H1 (cell line): Measurements from ENCODE around the gene TNP1. TPM values are rescaled to one million over a fixed set of nuclear protein-coding genes. Genes with fewer than 3 reads are reported as not detected.

Experiments used
- CTCF ChIA-PET: fragments of 300-600 bp; sonication (Branson Sonifier 250); formaldehyde crosslinking; loops from one replicate; lab custom pipeline; 2021; ENCODE audit not compliant: partially characterized antibody; lab: Charles Lee
- POLR2A ChIA-PET: fragments of 300-600 bp; sonication (Branson Sonifier 250); formaldehyde crosslinking; loops from one replicate; lab custom pipeline; 2021; ENCODE audit warnings: inconsistent platforms; ENCODE audit not compliant: partially characterized antibody; lab: Charles Lee
- DNase-seq, 2 experiments: peaks; one replicate each; pipeline versions ENCODE4 v3.0.0 to v3.0.0-alpha.2; 2010 to 2022; ENCODE audit warnings: low spot score in 2 of 2, low read depth in 1 of 2, mixed read lengths in 1 of 2
- FAIRE-seq: peaks from 2 replicates; lab custom pipeline; 2011; peaks lifted over from hg19 to GRCh38; lab: Jason Lieb, UNC
- H2AFZ ChIP-seq: 2 replicates; pipeline ENCODE4 v1.8.1; 2012; ENCODE audit warnings: low read length, inconsistent platforms
- H2AK5ac ChIP-seq: 2 replicates; pipeline ENCODE4 v1.6.1; 2013; ENCODE audit warnings: low read depth, low read length
- H2BK120ac ChIP-seq: replicated peaks from 2 replicates; pipeline ENCODE3; 2013; ENCODE audit warnings: low read depth, low read length, inconsistent platforms
- H2BK12ac ChIP-seq: 2 replicates; pipeline ENCODE4 v1.6.1; 2013; ENCODE audit warnings: low read depth, low read length
- H2BK15ac ChIP-seq: 2 replicates; pipeline ENCODE4 v1.6.1; 2013; ENCODE audit warnings: low read length
- H2BK20ac ChIP-seq: 2 replicates; pipeline ENCODE4 v1.6.1; 2013; ENCODE audit warnings: low read length
- H2BK5ac ChIP-seq: 2 replicates; pipeline ENCODE4 v1.6.1; 2013; ENCODE audit warnings: low read depth, low read length
- H3K14ac ChIP-seq: 2 replicates; pipeline ENCODE4 v1.6.1; 2013; ENCODE audit warnings: inconsistent platforms; ENCODE audit not compliant: insufficient read length
- H3K18ac ChIP-seq: 2 replicates; pipeline ENCODE4 v1.6.1; 2013; ENCODE audit warnings: low read length; ENCODE audit errors: extremely low read depth
- H3K23ac ChIP-seq: 2 replicates; pipeline ENCODE4 v1.6.1; 2013; ENCODE audit warnings: inconsistent platforms; ENCODE audit not compliant: insufficient read length
- H3K23me2 ChIP-seq: 2 replicates; pipeline ENCODE4 v1.6.1; 2013; ENCODE audit warnings: low read depth, low read length
- H3K27ac ChIP-seq: 2 replicates; pipeline ENCODE4 v1.6.1; 2011; ENCODE audit warnings: low read depth, low read length, inconsistent platforms
- H3K27me3 ChIP-seq, 4 experiments: replicated peaks in 1 of 4; 1 replicate in 1 of 4; 2 replicates in 3 of 4; pipeline versions ENCODE4 v1.6.1 to v1.8.1; 2011 to 2013; ENCODE audit warnings: low read length in 3 of 4, mild to moderate bottlenecking in 3 of 4, inconsistent platforms in 2 of 4, mixed read lengths in 2 of 4, moderate library complexity in 1 of 4; ENCODE audit not compliant: control insufficient read depth in 3 of 4, insufficient read depth in 3 of 4; ENCODE audit errors: extremely low read depth in 1 of 4
- H3K36me3 ChIP-seq, 4 experiments: 2 replicates each; pipeline versions ENCODE4 v1.6.1 to v1.8.1; 2011 to 2013; ENCODE audit warnings: mild to moderate bottlenecking in 4 of 4, low read length in 3 of 4, moderate library complexity in 2 of 4, control low read depth in 1 of 4, inconsistent platforms in 1 of 4; ENCODE audit not compliant: insufficient read depth in 4 of 4, control insufficient read depth in 2 of 4
- H3K4ac ChIP-seq: replicated peaks from 2 replicates; pipeline ENCODE3; 2013; ENCODE audit warnings: low read length, low read depth, mixed read lengths, inconsistent platforms; ENCODE audit not compliant: insufficient read length
- H3K4me1 ChIP-seq, 4 experiments: replicated peaks in 1 of 4; 1 replicate in 1 of 4; 2 replicates in 3 of 4; pipeline versions ENCODE4 v1.6.1 to v1.8.1; 2011 to 2013; ENCODE audit warnings: low read length in 3 of 4, inconsistent platforms in 2 of 4, mixed read lengths in 1 of 4; ENCODE audit not compliant: insufficient read depth in 4 of 4, control insufficient read depth in 3 of 4
- H3K4me2 ChIP-seq, 2 experiments: 2 replicates each; pipeline versions ENCODE4 v1.6.1 to v1.8.1; 2011 to 2013; ENCODE audit warnings: low read depth in 2 of 2, low read length in 2 of 2, control low read depth in 1 of 2, inconsistent platforms in 1 of 2, mild to moderate bottlenecking in 1 of 2; ENCODE audit not compliant: insufficient read depth in 1 of 2
- H3K4me3 ChIP-seq, 4 experiments: fragments of 200-600, 300-600 bp in 1 of 4; sonication (generic), shearing (Covaris generic), sonication (Bioruptor Twin) in 1 of 4; 2 replicates each; pipeline versions ENCODE4 v1.5.1 to v1.8.1; 2011 to 2016; ENCODE audit warnings: low read length in 4 of 4, low read depth in 3 of 4, control low read depth in 2 of 4, inconsistent platforms in 2 of 4, mild to moderate bottlenecking in 2 of 4, mixed read lengths in 1 of 4, moderate library complexity in 1 of 4; ENCODE audit not compliant: insufficient read depth in 2 of 4; ENCODE audit errors: extremely low read depth in 1 of 4
- H3K56ac ChIP-seq: replicated peaks from 2 replicates; pipeline ENCODE3; 2013; ENCODE audit warnings: low read depth, mild to moderate bottlenecking, mixed read lengths, low read length, inconsistent platforms; ENCODE audit not compliant: insufficient read length
- H3K79me1 ChIP-seq: 2 replicates; pipeline ENCODE4 v1.6.1; 2013; ENCODE audit warnings: low read depth, low read length, control low read depth
- H3K79me2 ChIP-seq, 2 experiments: 2 replicates each; pipeline versions ENCODE4 v1.6.1 to v1.8.1; 2012 to 2013; ENCODE audit warnings: low read length in 2 of 2, mild to moderate bottlenecking in 2 of 2, inconsistent platforms in 1 of 2; ENCODE audit not compliant: insufficient read depth in 2 of 2, control insufficient read depth in 1 of 2
- H3K9ac ChIP-seq, 4 experiments: replicated peaks in 1 of 4; 1 replicate in 1 of 4; 2 replicates in 3 of 4; pipeline versions ENCODE4 v1.6.1 to v1.8.1; 2011 to 2013; ENCODE audit warnings: low read depth in 3 of 4, low read length in 3 of 4, control low read depth in 2 of 4, mild to moderate bottlenecking in 2 of 4, moderate library complexity in 2 of 4, inconsistent platforms in 1 of 4; ENCODE audit errors: extremely low read depth in 1 of 4
- H3K9me3 ChIP-seq, 2 experiments: 2 replicates each; pipeline versions ENCODE4 v1.6.1 to v1.8.1; 2012 to 2013; ENCODE audit warnings: mild to moderate bottlenecking in 2 of 2, moderate library complexity in 2 of 2, control low read depth in 1 of 2, inconsistent platforms in 1 of 2, low read depth in 1 of 2, low read length in 1 of 2, mixed read lengths in 1 of 2; ENCODE audit not compliant: insufficient read depth in 2 of 2
- H4K20me1 ChIP-seq, 2 experiments: replicated peaks in 1 of 2; 2 replicates each; pipeline versions ENCODE3 to v1.8.1; 2011 to 2013; ENCODE audit warnings: inconsistent platforms in 2 of 2, low read length in 2 of 2, mild to moderate bottlenecking in 1 of 2; ENCODE audit not compliant: insufficient read depth in 2 of 2, control insufficient read depth in 1 of 2
- H4K5ac ChIP-seq: 2 replicates; pipeline ENCODE4 v1.6.1; 2013; ENCODE audit warnings: low read length, low read depth, mixed read lengths, inconsistent platforms; ENCODE audit not compliant: insufficient read length
- H4K8ac ChIP-seq: 2 replicates; pipeline ENCODE4 v1.8.0; 2013; ENCODE audit warnings: mild to moderate bottlenecking, moderate library complexity, low read length, inconsistent platforms; ENCODE audit not compliant: insufficient read depth; ENCODE audit errors: extremely low read depth
- H4K91ac ChIP-seq: replicated peaks from 2 replicates; pipeline ENCODE3; 2013; ENCODE audit warnings: low read length, mixed read lengths, inconsistent platforms; ENCODE audit not compliant: insufficient read length
- ASH2L ChIP-seq: fragments of 200-600, 300-600 bp; sonication (generic); IDR thresholded peaks from one replicate; pipeline ENCODE4 v1.7.1; 2017; ENCODE audit warnings: low read length
- BCL11A ChIP-seq, 2 experiments: IDR thresholded peaks; one replicate each; pipeline ENCODE4 v1.6.1; 2011; ENCODE audit warnings: low read depth in 2 of 2, low read length in 2 of 2, mild to moderate bottlenecking in 2 of 2
- JUN ChIP-seq: IDR thresholded peaks from 2 replicates; pipeline ENCODE4 v1.6.1; 2011; ENCODE audit warnings: low read depth, mild to moderate bottlenecking, improper control_type of control experiment, low read length
- JUND ChIP-seq: IDR thresholded peaks from 2 replicates; pipeline ENCODE4 v1.6.1; 2011; ENCODE audit warnings: mild to moderate bottlenecking, improper control_type of control experiment, low read length
- NANOG ChIP-seq: IDR thresholded peaks from 2 replicates; pipeline ENCODE4 v1.6.1; 2011; ENCODE audit warnings: low read length, low read depth, mild to moderate bottlenecking, inconsistent platforms; ENCODE audit not compliant: insufficient read depth, poor library complexity, severe bottlenecking
- WGBS, 2 experiments: shearing (Covaris generic) in 1 of 2; methylation state at CpG; one replicate each; pipeline versions ENCODE4 v1.1.6 to v1.1.7; 2013 to 2015; ENCODE audit warnings: low lambda C conversion rate in 2 of 2, mixed read lengths in 2 of 2, inconsistent platforms in 1 of 2, low coverage in 1 of 2, missing lambda C conversion rate in 1 of 2; ENCODE audit not compliant: insufficient replicate concordance in 2 of 2, insufficient coverage in 1 of 2, insufficient read length in 1 of 2; ENCODE audit errors: extremely low coverage in 1 of 2, missing lambda C conversion rate in 1 of 2; 5-methylcytosine and 5-hydroxymethylcytosine counted together
- polyA plus RNA-seq, 7 experiments: library from polyadenylated mRNA; depleted of rRNA in 3 of 7; stranded (reverse) in 5 of 7; unstranded in 2 of 7; fragments of >200 nt in 5 of 7; fragments of 200-250 nt in 2 of 7; gene quantifications; 1 replicate in 5 of 7; 2 replicates in 1 of 7; 4 replicates in 1 of 7; pipeline versions ENCODE4 v1.2.1 to v1.2.3, GENCODE V29; 2011 to 2013; ENCODE audit warnings: missing spikeins in 2 of 7, mixed read lengths in 2 of 7
- total RNA-seq: library from RNA; stranded (reverse); fragmentation: NEBNext Ultra II Directional; extraction: Animal tissue kit (Norgen Biotek cat#: 25700); gene quantifications from 2 replicates; pipeline ENCODE4 v1.2.1, GENCODE V29; 2021

TNP1 gene
- total and polyA plus RNA-seq, 2 of the 8 experiments (the other 6 are each of a cell fraction or from before 2014, with no cell fraction given): not detected

DNA sequence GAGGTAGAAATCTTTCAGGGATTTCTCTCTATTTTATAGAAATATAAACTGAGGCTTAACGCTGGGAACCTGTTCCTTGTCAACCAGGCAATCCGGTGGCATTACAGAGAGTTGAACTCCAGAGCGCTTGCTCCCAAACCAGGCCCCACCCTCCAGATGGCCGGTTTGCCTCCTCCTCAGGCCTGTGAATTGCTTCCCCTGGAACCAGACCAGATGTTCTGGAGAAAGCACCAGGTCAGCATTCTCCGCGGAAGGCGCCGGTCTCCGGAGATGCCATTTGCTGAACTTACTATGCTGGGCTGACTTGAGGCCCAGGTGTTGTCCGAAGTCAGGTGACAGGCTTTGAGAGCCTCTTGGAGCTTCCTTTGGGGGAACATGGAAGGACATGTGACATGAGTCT, 17.2 kb downstream of the TNP1 start:
- H3K4ac ChIP-seq: no peak overlapping the region
- H3K23me2 ChIP-seq: no peaks in the 10 kb centered on the region
- H3K36me3 ChIP-seq: no peaks in the 10 kb centered on the region
- H3K9ac ChIP-seq: no peak overlapping the region
- no peaks in the 10 kb centered on the region for H4K20me1 ChIP-seq
- CTCF ChIA-PET: interaction anchor here (1.3 to 2.0 kb wide), 2 partner anchors 10 to 155 kb away, joined by 4 to 6 read pairs; no protein-coding TSS in a partner anchor
- H2AFZ ChIP-seq: no peak overlapping the region
- no peak overlapping the region for H2AK5ac ChIP-seq
- no peak overlapping the region for H2BK12ac ChIP-seq
- H3K14ac ChIP-seq: no peak overlapping the region
- H3K18ac ChIP-seq: no peak overlapping the region
- no peak overlapping the region for H3K4me2 ChIP-seq
- WGBS, 2 experiments: 90% methylated on average over 10 of the region's 10 CpGs; no CpG with 5 or more reads in 1 of the 2 experiments
- DNase-seq (no peak), FAIRE-seq (no peak)
- H3K4me1 ChIP-seq: no peaks in the 10 kb centered on the region
- peak overlapping the region; percentile 18; the same call in 1 of the 2 replicates for H4K8ac ChIP-seq
- no peak overlapping the region for H4K91ac ChIP-seq
- no peak overlapping the region for H2BK120ac ChIP-seq
- H3K27me3 ChIP-seq: no peaks in the 10 kb centered on the region
- no peak overlapping the region for H2BK20ac ChIP-seq
- no peaks in the 10 kb centered on the region for H3K79me2 ChIP-seq
- no peaks in the 10 kb centered on the region for H3K79me1 ChIP-seq
- H3K23ac ChIP-seq: no peak overlapping the region
- H3K9me3 ChIP-seq: no peaks in the 10 kb centered on the region
- POLR2A ChIA-PET: no interaction called here
- no peak overlapping the region for H4K5ac ChIP-seq
- H3K56ac ChIP-seq: no peak overlapping the region
- H2BK5ac ChIP-seq: no peak overlapping the region
- no peak overlapping the region for H2BK15ac ChIP-seq
- no peak overlapping the region for H3K27ac ChIP-seq
- no peak overlapping the region for H3K4me3 ChIP-seq
- TF ChIP-seq BCL11A (IDR thresholded peaks at IDR 0.05; ENCODE audit: low read depth in 2 of 2, low read length in 2 of 2): no peak
- TF ChIP-seq JUND: no peak
- no peak for TF ChIP-seq JUN
- TF ChIP-seq ASH2L: no peak
- no peak for TF ChIP-seq NANOG
